ENCODE data around the gene CLTCL1.
A peak's percentile ranks its signal among the peaks of the same experiment; 100 is the strongest.

Gene CLTCL1

GRCh38 chr22:19147195-19147780, 144.2 kb downstream of the CLTCL1 start:
- Histone ChIP-seq H3K4me3 (ENCODE audit: low read depth in 1 of 5, low read length in 5 of 5) (no peak overlapping the region), H3K27ac (ENCODE audit: low read depth, low read length) (no peak overlapping the region), H3K36me3 (ENCODE audit: control insufficient read depth in 5 of 5, insufficient read depth in 5 of 5, low read length in 5 of 5) (peaks cover 0 to 5% (median 4%) of the 10 kb centered on the region in 5 donors), H3K4me1 (ENCODE audit: control insufficient read depth in 5 of 5, insufficient read depth in 5 of 5, low read length in 5 of 5) (peaks cover 5 to 21% (median 18%) of the 10 kb centered on the region in 5 donors), H3K27me3 (ENCODE audit: control insufficient read depth in 5 of 5, insufficient read depth in 4 of 5, low read length in 5 of 5) (peaks cover 31 to 44% (median 39%) of the 10 kb centered on the region in 5 donors), H3K9ac (ENCODE audit: low read length in 5 of 5) (no peak overlapping the region), H3K9me3 (ENCODE audit: control insufficient read depth in 5 of 5, low read length in 5 of 5) (peaks cover 0 to 5% (median 4%) of the 10 kb centered on the region in 5 donors)

- peaks cover 0 to 2% (median under 1%) of the 10 kb centered on the region in 5 donors for H3K9me3 ChIP-seq (ENCODE audit: control insufficient read depth in 5 of 5, low read length in 5 of 5)
- no peak overlapping the region for H3K27ac ChIP-seq (ENCODE audit: low read depth, low read length)
- H3K4me1 ChIP-seq (ENCODE audit: control insufficient read depth in 5 of 5, insufficient read depth in 5 of 5, low read length in 5 of 5) = peaks cover 5 to 21% (median 18%) of the 10 kb centered on the region in 5 donors
Observed at GRCh38 chr22:19146215-19146968, 145.1 kb downstream of the CLTCL1 start.

GRCh38 chr22:19143967-19144400, 147.5 kb downstream of the CLTCL1 start:
- Histone ChIP-seq H3K4me1 (ENCODE audit: control insufficient read depth in 5 of 5, insufficient read depth in 5 of 5, low read length in 5 of 5) (peaks cover 5 to 15% (median 13%) of the 10 kb centered on the region in 5 donors), H3K27ac (ENCODE audit: low read depth, low read length) (peak overlapping the region; percentile 80), H3K36me3 (ENCODE audit: control insufficient read depth in 5 of 5, insufficient read depth in 5 of 5, low read length in 5 of 5) (peaks cover 0 to 36% (median 35%) of the 10 kb centered on the region in 5 donors), H3K9me3 (ENCODE audit: control insufficient read depth in 5 of 5, low read length in 5 of 5) (no peaks in the 10 kb centered on the region), H3K9ac (ENCODE audit: low read length in 5 of 5) (peak overlapping the region; percentile 73 to 95 (median 84)), H3K4me3 (ENCODE audit: low read depth in 1 of 5, low read length in 5 of 5) (peak overlapping the region; percentile 83 to 96 (median 85)), H3K27me3 (ENCODE audit: control insufficient read depth in 5 of 5, insufficient read depth in 4 of 5, low read length in 5 of 5) (peaks cover 10 to 19% (median 18%) of the 10 kb centered on the region in 5 donors)

More at GRCh38 chr22:19146215-19146968, 145.1 kb downstream of the CLTCL1 start:
- no peak overlapping the region for H3K9ac ChIP-seq (ENCODE audit: low read length in 5 of 5)
- H3K36me3 ChIP-seq (ENCODE audit: control insufficient read depth in 5 of 5, insufficient read depth in 5 of 5, low read length in 5 of 5) = peaks cover 0 to 12% (median 11%) of the 10 kb centered on the region in 5 donors
- peaks cover 25 to 36% (median 33%) of the 10 kb centered on the region in 5 donors for H3K27me3 ChIP-seq (ENCODE audit: control insufficient read depth in 5 of 5, insufficient read depth in 4 of 5, low read length in 5 of 5)
- no peak overlapping the region for H3K4me3 ChIP-seq (ENCODE audit: low read depth in 1 of 5, low read length in 5 of 5)

- H3K27ac ChIP-seq (ENCODE audit: low read depth, low read length) = no peak overlapping the region
- H3K9ac ChIP-seq (ENCODE audit: low read length in 5 of 5) = peak overlapping the region in 1 of 5 donors; percentile 95
- peaks cover 3 to 11% (median 10%) of the 10 kb centered on the region in 5 donors for H3K27me3 ChIP-seq (ENCODE audit: control insufficient read depth in 5 of 5, insufficient read depth in 4 of 5, low read length in 5 of 5)
- peaks cover 0 to 44% (median 43%) of the 10 kb centered on the region in 5 donors for H3K36me3 ChIP-seq (ENCODE audit: control insufficient read depth in 5 of 5, insufficient read depth in 5 of 5, low read length in 5 of 5)
- no peaks in the 10 kb centered on the region for H3K9me3 ChIP-seq (ENCODE audit: control insufficient read depth in 5 of 5, low read length in 5 of 5)
- H3K4me1 ChIP-seq (ENCODE audit: control insufficient read depth in 5 of 5, insufficient read depth in 5 of 5, low read length in 5 of 5) = peaks cover 5 to 13% (median 12%) of the 10 kb centered on the region in 5 donors
- H3K4me3 ChIP-seq (ENCODE audit: low read depth in 1 of 5, low read length in 5 of 5) = peak overlapping the region in 1 of 5 donors; percentile 83
Observed at GRCh38 chr22:19143212-19143611, 148.3 kb downstream of the CLTCL1 start.

GRCh38 chr22:19142394-19142793, 149.1 kb downstream of the CLTCL1 start:
- Histone ChIP-seq H3K9me3 (ENCODE audit: control insufficient read depth in 5 of 5, low read length in 5 of 5) (no peaks in the 10 kb centered on the region), H3K4me1 (ENCODE audit: control insufficient read depth in 5 of 5, insufficient read depth in 5 of 5, low read length in 5 of 5) (peaks cover 5 to 13% (median 12%) of the 10 kb centered on the region in 5 donors), H3K27ac (ENCODE audit: low read depth, low read length) (no peak overlapping the region), H3K9ac (ENCODE audit: low read length in 5 of 5) (no peak overlapping the region), H3K27me3 (ENCODE audit: control insufficient read depth in 5 of 5, insufficient read depth in 4 of 5, low read length in 5 of 5) (peaks cover 0 to 3% (median 2%) of the 10 kb centered on the region in 5 donors), H3K36me3 (ENCODE audit: control insufficient read depth in 5 of 5, insufficient read depth in 5 of 5, low read length in 5 of 5) (peaks cover 0 to 52% (median 51%) of the 10 kb centered on the region in 5 donors), H3K4me3 (ENCODE audit: low read depth in 1 of 5, low read length in 5 of 5) (no peak overlapping the region)

GRCh38 chr22:19139974-19140373, 151.5 kb downstream of the CLTCL1 start:
- Histone ChIP-seq H3K36me3 (ENCODE audit: control insufficient read depth in 5 of 5, insufficient read depth in 5 of 5, low read length in 5 of 5) (peaks cover 0 to 73% (median 69%) of the 10 kb centered on the region in 5 donors), H3K9me3 (ENCODE audit: control insufficient read depth in 5 of 5, low read length in 5 of 5) (no peaks in the 10 kb centered on the region)

GRCh38 chr22:19139001-19139356, 152.5 kb downstream of the CLTCL1 start:
- peaks cover 2 to 9% (median 8%) of the 10 kb centered on the region in 5 donors for H3K4me1 ChIP-seq (ENCODE audit: control insufficient read depth in 5 of 5, insufficient read depth in 5 of 5, low read length in 5 of 5)
- no peak overlapping the region for H3K27ac ChIP-seq (ENCODE audit: low read depth, low read length)
- no peak overlapping the region for H3K9ac ChIP-seq (ENCODE audit: low read length in 5 of 5)
- H3K36me3 ChIP-seq (ENCODE audit: control insufficient read depth in 5 of 5, insufficient read depth in 5 of 5, low read length in 5 of 5) = peaks cover 0 to 83% (median 79%) of the 10 kb centered on the region in 5 donors
- H3K9me3 ChIP-seq (ENCODE audit: control insufficient read depth in 5 of 5, low read length in 5 of 5) = no peaks in the 10 kb centered on the region
- H3K4me3 ChIP-seq (ENCODE audit: low read depth in 1 of 5, low read length in 5 of 5) = no peak overlapping the region
- no peaks in the 10 kb centered on the region for H3K27me3 ChIP-seq (ENCODE audit: control insufficient read depth in 5 of 5, insufficient read depth in 4 of 5, low read length in 5 of 5)

More at GRCh38 chr22:19139974-19140373, 151.5 kb downstream of the CLTCL1 start:
- Histone ChIP-seq H3K27me3 (ENCODE audit: control insufficient read depth in 5 of 5, insufficient read depth in 4 of 5, low read length in 5 of 5) (no peaks in the 10 kb centered on the region), H3K9ac (ENCODE audit: low read length in 5 of 5) (no peak overlapping the region), H3K4me3 (ENCODE audit: low read depth in 1 of 5, low read length in 5 of 5) (no peak overlapping the region), H3K27ac (ENCODE audit: low read depth, low read length) (no peak overlapping the region), H3K4me1 (ENCODE audit: control insufficient read depth in 5 of 5, insufficient read depth in 5 of 5, low read length in 5 of 5) (peaks cover 5 to 13% (median 12%) of the 10 kb centered on the region in 5 donors)

- Histone ChIP-seq H3K27ac (ENCODE audit: low read depth, low read length) (no peak overlapping the region), H3K4me1 (ENCODE audit: control insufficient read depth in 5 of 5, insufficient read depth in 5 of 5, low read length in 5 of 5) (peaks cover 0 to 3% (median 2%) of the 10 kb centered on the region in 5 donors), H3K9me3 (ENCODE audit: control insufficient read depth in 5 of 5, low read length in 5 of 5) (no peaks in the 10 kb centered on the region), H3K4me3 (ENCODE audit: low read depth in 1 of 5, low read length in 5 of 5) (no peak overlapping the region), H3K27me3 (ENCODE audit: control insufficient read depth in 5 of 5, insufficient read depth in 4 of 5, low read length in 5 of 5) (no peaks in the 10 kb centered on the region), H3K9ac (ENCODE audit: low read length in 5 of 5) (peak overlapping the region in 1 of 5 donors; percentile 2), H3K36me3 (ENCODE audit: control insufficient read depth in 5 of 5, insufficient read depth in 5 of 5, low read length in 5 of 5) (peaks cover 0 to 89% (median 85%) of the 10 kb centered on the region in 5 donors)
Observed at GRCh38 chr22:19138217-19139000, 153.1 kb downstream of the CLTCL1 start.

GRCh38 chr22:19137384-19138216, 153.9 kb downstream of the CLTCL1 start:
- H3K9me3 ChIP-seq (ENCODE audit: control insufficient read depth in 5 of 5, low read length in 5 of 5) = no peaks in the 10 kb centered on the region
- H3K9ac ChIP-seq (ENCODE audit: low read length in 5 of 5) = peak overlapping the region in 1 of 5 donors; percentile 25
- H3K4me3 ChIP-seq (ENCODE audit: low read depth in 1 of 5, low read length in 5 of 5) = no peak overlapping the region
- H3K4me1 ChIP-seq (ENCODE audit: control insufficient read depth in 5 of 5, insufficient read depth in 5 of 5, low read length in 5 of 5) = no peaks in the 10 kb centered on the region
- H3K36me3 ChIP-seq (ENCODE audit: control insufficient read depth in 5 of 5, insufficient read depth in 5 of 5, low read length in 5 of 5) = peaks cover 0 to 95% (median 93%) of the 10 kb centered on the region in 5 donors
- H3K27me3 ChIP-seq (ENCODE audit: control insufficient read depth in 5 of 5, insufficient read depth in 4 of 5, low read length in 5 of 5) = no peaks in the 10 kb centered on the region
- H3K27ac ChIP-seq (ENCODE audit: low read depth, low read length) = no peak overlapping the region

All from subcutaneous abdominal adipose tissue (tissue), 5 donors.